ENCODE data around the gene COL5A1. TPM values are rescaled to one million over a fixed set of nuclear protein-coding genes. Genes with fewer than 3 reads are reported as not detected.

The COL5A1 gene
- total RNA-seq, 1 donor from 2014 or later: not detected

DNA sequence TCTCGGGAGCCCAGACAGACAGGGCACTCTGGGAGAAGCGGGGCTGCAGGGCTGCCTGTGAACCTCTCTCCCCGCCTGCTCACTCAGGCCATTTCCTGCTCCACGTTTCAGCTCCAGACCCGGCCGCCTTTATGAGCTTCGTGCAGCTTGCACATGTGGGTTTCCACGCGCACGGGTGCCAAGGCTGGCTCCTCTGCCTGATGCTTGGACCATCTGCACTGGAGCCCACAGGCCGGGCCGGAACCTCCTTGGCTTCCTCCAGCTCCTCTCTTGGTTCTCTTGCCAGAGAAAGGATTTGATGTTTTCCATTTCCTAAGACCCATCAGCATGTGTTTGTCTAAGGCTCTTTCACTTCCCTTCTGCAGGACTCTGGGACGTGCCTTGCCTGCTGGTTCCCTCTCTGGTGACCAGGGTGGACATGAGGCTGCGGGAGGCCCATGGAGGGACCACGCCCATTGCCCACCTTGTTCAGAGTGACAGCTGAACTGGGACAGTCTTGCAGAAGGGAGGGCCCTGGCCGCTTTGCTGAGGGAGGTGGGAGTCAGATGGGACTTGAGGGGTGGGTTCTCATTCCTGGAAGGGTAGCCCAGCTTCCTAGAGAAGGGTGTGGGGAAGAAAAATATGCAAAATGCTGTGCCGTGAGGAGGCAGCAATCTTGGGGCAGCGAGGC, 23.3 kb upstream of the COL5A1 start:
- Mint-ChIP-seq H3K4me3 (no peak overlapping the region), H3K36me3 (ENCODE audit: low read depth) (no peaks in the 10 kb centered on the region), H3K27me3 (no peaks in the 10 kb centered on the region), H3K4me1 (no peaks in the 10 kb centered on the region), H3K9me3 (no peaks in the 10 kb centered on the region), H3K27ac (no peak overlapping the region)
- no peak for DNase-seq
- intact Hi-C loops (cut with micrococcal nuclease): no loop called here

DNA sequence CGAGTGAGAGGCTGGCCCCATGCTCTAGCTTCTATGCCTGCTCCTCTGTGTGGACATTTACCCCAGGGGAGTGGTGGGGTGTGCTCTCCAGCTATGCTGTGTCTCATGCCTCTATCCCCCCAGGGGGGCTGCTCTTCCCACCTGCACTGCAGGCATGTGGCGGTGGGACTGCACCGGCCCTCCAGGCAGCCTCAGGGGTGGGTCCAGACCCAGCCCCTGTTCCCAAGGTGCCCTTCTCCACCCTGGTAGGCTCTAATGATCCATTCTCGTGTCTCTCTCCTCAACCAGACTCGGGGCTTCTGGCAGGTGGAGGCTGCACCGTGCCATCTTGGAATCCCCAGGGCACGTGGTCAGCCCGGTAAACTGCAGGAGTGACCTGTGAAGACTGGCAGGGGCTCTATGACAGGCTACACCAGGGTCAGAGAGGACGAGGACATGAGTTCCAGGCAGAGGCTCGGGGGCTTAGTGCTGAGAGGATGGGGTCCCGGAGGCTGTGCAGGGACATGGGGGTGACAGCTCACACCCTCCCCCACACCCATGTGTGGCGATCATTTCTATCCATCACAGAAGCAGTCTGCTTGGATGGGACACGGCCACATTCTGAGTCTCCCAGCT, 22.7 kb upstream of the COL5A1 start:
- H3K27me3 Mint-ChIP-seq: no peaks in the 10 kb centered on the region
- H3K4me3 Mint-ChIP-seq: no peak overlapping the region
- H3K9me3 Mint-ChIP-seq: no peaks in the 10 kb centered on the region
- no peaks in the 10 kb centered on the region for H3K36me3 Mint-ChIP-seq (ENCODE audit: low read depth)
- H3K4me1 Mint-ChIP-seq: no peaks in the 10 kb centered on the region
- no peak for DNase-seq
- intact Hi-C loops (cut with micrococcal nuclease): no loop called here
- H3K27ac Mint-ChIP-seq: no peak overlapping the region

DNA sequence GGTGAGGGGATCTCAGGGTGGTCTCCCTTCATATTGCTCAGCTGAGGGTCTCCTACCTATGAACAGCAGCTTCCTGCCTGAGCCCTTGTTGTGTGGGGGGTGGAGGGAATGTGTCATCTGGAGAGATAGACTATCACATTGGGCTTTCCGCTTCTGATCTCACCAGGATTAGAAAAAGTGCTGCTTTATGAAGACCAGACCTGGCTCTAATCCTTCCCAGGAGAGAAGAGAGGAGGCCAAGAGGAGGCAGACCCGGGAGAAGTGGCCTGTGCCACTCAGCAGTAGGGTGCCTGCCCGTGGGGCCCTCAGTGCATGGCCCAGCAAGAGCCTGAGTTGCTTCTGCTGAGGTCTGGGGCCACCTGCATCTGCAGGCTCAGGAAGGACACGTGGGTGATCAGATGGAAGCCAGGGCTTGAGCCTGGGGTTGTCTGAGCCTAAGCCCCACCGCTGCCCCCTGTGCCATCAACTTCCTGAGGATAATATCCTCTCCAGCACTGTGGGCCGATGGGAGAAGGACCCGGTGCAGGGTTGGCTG, 22.1 kb upstream of the COL5A1 start:
- DNase-seq: no peak
- no peaks in the 10 kb centered on the region for H3K27me3 Mint-ChIP-seq
- intact Hi-C loops (cut with micrococcal nuclease): no loop called here

DNA sequence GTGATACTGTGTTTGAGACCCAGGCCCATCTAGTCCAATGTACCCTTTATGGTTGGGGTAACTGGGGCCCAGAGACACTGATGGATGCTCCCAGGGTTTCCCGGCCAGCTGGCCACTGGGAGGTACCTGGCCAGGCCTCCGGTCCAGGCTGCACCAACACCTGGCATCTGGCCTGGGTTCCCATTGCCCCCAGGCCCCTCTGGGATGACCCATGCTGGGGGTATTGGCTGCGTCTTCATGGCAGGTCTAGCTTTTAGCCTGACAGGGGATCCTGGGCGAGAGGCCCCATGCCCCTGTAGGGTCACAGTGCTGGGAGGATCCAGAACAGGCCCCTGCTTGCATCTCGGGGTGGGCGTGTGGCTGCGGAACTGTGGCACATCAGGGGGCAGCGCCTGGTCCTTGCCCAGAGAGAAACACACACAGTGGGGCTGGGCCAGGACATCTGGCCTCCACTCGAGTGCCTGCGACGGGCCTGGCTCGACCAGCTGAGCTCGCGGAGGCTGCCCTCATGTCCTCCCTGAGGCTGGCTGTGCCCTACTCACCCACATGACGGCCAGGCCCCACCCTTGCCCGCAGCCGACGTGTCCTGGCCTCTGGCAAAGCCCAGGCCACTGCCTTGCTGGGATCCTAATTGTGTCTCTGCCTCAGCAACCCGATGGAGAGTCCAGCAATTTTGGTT, 21.5 kb upstream of the COL5A1 start:
- intact Hi-C loops (cut with micrococcal nuclease): no loop called here
- Mint-ChIP-seq H3K4me1 (no peaks in the 10 kb centered on the region), H3K27me3 (no peaks in the 10 kb centered on the region), H3K4me3 (no peak overlapping the region), H3K36me3 (ENCODE audit: low read depth) (no peaks in the 10 kb centered on the region), H3K27ac (no peak overlapping the region), H3K9me3 (no peaks in the 10 kb centered on the region)
- no peak for DNase-seq

More for the DNA sequence above, 22.1 kb upstream of the COL5A1 start:
- Mint-ChIP-seq H3K36me3 (ENCODE audit: low read depth) (no peaks in the 10 kb centered on the region), H3K4me1 (no peaks in the 10 kb centered on the region), H3K27ac (no peak overlapping the region), H3K4me3 (no peak overlapping the region), H3K9me3 (no peaks in the 10 kb centered on the region)

DNA sequence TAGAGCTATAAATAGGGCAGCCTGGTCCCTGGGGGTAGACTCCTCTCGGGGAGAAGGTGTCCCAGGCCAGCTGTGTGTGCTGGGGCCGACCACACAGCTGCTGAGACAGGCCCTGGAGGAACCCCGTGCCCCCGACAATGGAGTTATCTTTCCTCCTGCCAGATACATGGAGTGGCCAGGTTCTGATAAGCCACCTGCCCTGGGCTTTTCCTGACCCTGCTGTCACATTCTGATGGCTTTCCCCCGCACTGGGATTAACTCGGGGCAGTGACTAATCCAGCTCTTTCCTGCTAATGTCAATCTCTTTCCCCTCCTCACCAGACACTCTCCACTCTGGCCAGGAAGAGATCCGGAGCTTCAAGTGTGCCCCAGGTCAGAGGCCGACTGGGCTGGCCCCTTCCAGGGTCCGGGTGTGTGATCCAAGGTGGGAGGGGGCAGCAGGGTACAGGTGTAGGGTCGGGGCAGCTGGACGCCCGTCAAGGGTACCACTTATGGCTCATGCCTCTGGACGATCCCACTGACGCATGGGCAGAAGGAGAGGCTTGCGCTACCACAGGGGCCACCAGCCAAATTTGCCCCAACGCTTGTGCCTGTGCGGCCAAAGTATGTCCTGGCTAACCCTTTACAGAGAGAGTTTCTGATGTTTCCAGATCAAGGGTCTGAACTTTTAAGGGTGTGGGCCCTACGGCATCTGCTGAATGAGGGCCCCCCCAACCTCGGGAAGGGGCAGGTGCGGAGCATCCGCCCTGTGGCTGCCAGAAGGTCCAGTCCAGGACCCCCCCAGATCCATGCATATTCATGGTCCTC, 20.6 kb upstream of the COL5A1 start:
- H3K4me3 Mint-ChIP-seq: no peak overlapping the region
- DNase-seq: no peak
- no peaks in the 10 kb centered on the region for H3K36me3 Mint-ChIP-seq (ENCODE audit: low read depth)

DNA sequence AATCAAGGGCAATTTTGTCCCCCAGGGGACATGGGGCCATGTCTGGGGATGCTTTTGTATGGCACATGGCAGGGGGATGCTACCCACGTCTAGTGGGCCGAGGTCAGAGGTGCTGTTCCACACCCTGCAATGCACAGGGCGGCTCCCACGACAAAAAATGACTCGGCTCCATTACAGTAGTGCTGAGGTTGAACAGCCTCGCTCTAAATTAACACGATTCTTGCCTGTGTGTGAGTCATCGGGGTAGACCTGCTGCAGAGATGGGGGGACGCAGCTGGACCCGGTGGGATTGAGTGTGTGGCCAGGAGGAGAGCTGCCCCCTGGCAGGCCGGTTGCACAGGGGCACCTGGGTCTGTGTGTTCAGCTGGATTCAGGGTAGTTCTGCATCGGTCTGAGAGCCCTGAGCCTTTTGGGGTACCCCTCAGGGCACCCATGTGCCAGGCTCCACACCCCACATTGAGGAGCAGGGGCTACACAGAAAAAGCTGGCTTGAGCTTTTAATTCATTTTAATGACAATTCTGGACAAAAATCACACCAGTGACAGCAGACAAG, 20.0 kb upstream of the COL5A1 start:
- intact Hi-C loops (cut with micrococcal nuclease): no loop called here
- Mint-ChIP-seq H3K4me3 (no peak overlapping the region), H3K9me3 (no peaks in the 10 kb centered on the region), H3K4me1 (no peaks in the 10 kb centered on the region), H3K36me3 (ENCODE audit: low read depth) (no peaks in the 10 kb centered on the region), H3K27ac (no peak overlapping the region), H3K27me3 (no peaks in the 10 kb centered on the region)
- no peak for DNase-seq

More for the DNA sequence above, 20.6 kb upstream of the COL5A1 start:
- Mint-ChIP-seq H3K27ac (no peak overlapping the region), H3K9me3 (no peaks in the 10 kb centered on the region), H3K4me1 (no peaks in the 10 kb centered on the region), H3K27me3 (no peaks in the 10 kb centered on the region)
- intact Hi-C loops (cut with micrococcal nuclease): no loop called here

DNA sequence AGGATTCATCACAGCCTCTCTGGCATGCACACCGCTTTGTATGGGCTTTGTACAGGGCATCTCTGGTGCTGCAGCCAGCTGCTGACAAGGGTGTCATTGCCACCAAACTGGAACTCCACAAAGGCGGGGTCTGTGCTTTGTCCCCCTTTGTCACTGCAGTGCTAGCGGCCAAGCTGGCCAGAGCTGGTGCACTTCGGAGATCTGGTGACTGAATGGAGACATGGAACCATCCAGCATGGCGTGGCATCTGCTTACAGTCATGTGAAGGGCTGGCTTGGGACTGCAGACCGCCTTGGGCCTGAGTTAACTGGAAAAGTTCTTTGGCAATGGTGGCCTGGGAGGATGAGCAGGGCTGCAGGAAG, 18.7 kb upstream of the COL5A1 start:
- intact Hi-C loops (cut with micrococcal nuclease): no loop called here
- DNase-seq: no peak
- H3K27ac Mint-ChIP-seq: no peak overlapping the region
- H3K27me3 Mint-ChIP-seq: no peaks in the 10 kb centered on the region
- H3K9me3 Mint-ChIP-seq: no peaks in the 10 kb centered on the region
- H3K4me1 Mint-ChIP-seq: no peaks in the 10 kb centered on the region
- no peaks in the 10 kb centered on the region for H3K36me3 Mint-ChIP-seq (ENCODE audit: low read depth)
- H3K4me3 Mint-ChIP-seq: no peak overlapping the region

DNA sequence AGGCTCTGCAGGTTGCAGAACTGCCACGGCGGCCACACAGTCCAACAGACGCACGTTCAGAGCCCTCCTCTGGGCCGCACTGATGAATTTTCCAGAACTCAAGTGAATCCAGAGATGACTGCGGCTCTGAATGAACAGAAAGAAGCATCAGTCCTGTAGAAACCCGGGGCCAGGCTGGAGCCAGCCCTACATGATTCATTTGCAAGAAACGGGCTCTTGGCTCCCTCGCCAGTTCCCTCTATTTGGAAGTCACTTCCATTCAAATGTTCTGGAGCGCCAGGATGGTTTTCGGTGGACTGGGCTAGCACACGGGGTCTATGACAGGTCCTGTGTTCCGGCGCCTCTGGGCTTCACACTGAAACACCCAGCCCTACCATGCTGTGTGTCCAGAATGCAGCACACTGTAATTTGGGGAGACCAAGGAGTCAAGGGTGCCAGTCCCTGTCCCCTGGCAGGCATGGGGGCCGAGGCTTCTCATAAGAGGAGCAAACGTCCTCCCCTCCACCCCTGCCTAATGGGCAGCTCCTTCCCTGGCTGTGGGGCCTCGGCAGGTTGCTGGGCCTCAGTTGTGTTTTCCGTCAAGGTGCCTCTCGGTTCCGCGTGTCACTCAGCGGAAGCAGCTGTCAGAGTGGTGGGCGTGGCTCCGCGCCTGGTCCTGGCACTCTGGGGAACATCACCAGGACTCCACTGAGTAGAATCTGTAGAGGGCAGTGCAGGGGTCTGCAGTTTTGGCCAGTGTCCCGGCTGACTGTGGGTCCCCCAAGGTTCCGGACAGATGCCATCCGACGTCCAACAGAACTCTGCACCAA, 18.1 kb upstream of the COL5A1 start:
- intact Hi-C loops (cut with micrococcal nuclease): no loop called here
- no peak for DNase-seq
- Mint-ChIP-seq H3K4me3 (no peak overlapping the region), H3K27ac (no peak overlapping the region), H3K36me3 (ENCODE audit: low read depth) (no peaks in the 10 kb centered on the region), H3K9me3 (no peaks in the 10 kb centered on the region), H3K4me1 (no peaks in the 10 kb centered on the region), H3K27me3 (no peaks in the 10 kb centered on the region)

DNA sequence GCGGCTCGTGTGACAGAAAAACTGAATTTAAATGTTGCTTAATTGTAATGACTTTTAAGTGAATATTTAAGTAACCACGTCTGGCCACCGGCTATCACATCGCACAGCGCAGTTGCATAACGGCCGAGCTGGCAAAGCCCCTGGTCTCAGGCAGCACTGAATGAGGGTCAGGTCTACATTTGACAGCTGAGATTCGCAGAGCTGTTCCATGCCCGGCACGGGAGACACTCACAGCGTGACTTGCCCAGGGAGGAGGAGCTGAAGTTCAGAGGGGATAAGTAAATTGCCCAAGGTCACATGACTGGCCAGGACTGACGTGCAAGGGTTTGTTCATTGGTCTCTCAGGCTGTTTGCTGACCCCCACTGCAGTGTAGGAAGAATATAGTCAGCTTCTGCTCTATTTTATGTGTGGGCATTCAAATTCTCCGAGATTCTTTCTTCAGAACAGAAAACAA, 17.4 kb upstream of the COL5A1 start:
- no peak overlapping the region for H3K4me3 Mint-ChIP-seq
- no peaks in the 10 kb centered on the region for H3K9me3 Mint-ChIP-seq
- H3K27me3 Mint-ChIP-seq: no peaks in the 10 kb centered on the region
- H3K36me3 Mint-ChIP-seq (ENCODE audit: low read depth): no peaks in the 10 kb centered on the region
- H3K4me1 Mint-ChIP-seq: no peaks in the 10 kb centered on the region
- intact Hi-C loops (cut with micrococcal nuclease): no loop called here
- no peak for DNase-seq
- H3K27ac Mint-ChIP-seq: no peak overlapping the region

DNA sequence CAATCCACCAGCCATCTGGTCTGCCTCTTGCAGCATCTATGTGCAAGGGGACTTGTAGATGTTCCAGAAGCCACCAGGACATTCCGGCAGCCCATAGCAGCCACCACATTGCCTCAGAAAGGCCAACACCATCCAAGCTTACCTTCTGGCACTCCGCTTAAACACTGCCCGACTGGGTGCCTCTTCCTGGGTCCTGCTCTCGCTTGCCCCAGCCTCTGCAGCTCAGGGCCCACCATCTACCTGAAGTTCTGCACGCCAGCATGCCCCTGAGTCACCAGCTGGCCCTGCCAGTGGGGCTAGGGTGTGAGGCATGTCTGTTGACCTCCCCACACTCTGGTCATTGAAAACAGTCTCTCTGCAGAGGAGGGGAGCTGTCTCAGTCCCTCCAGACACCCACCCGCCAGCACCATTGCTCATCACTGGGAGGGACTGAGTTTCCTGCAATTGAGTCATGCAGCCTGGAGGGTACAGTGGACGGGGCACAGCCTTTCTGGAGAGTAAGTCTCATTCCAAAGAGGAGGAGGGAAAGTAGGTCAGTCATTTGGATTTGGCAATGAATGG, 16.9 kb upstream of the COL5A1 start:
- Mint-ChIP-seq H3K9me3 (no peaks in the 10 kb centered on the region), H3K27ac (no peak overlapping the region), H3K4me3 (no peak overlapping the region), H3K27me3 (no peaks in the 10 kb centered on the region), H3K4me1 (no peaks in the 10 kb centered on the region), H3K36me3 (ENCODE audit: low read depth) (no peaks in the 10 kb centered on the region)
- no peak for DNase-seq
- intact Hi-C loops (cut with micrococcal nuclease): no loop called here

DNA sequence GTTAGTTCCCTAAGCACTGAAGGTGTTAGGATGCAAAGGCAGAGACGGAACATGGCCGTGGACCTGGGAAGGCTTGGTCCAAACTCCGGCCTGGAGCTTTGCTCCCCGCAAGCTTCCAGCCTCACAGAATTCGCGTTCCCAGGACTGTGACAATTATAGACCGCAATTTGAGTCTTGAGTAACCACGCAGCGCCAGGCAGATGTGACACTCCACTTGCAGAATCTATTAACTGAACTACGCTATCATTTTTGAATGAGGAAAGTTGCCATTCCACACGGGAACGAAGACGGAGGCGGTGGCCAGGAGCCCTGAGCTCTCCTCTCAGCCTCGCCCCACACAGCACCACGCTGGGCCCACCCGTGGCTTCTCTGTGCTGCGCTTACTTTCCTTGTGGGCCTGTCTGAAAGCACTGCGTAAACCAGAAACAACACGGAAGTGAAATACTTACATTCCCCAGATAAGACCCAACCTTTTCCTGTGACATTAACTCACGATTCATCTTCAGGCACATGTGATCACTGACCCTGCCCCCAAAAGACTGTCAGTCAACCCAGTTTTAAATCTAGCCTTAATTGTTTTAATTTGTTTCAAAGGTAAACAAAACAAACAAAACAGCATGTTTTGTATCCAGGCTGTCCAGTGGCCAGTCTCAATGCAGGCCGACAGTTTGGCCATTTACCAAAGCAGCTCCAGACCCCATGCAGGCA, 16.1 kb upstream of the COL5A1 start:
- Mint-ChIP-seq H3K9me3 (no peaks in the 10 kb centered on the region), H3K4me3 (no peak overlapping the region), H3K27ac (no peak overlapping the region), H3K4me1 (no peaks in the 10 kb centered on the region), H3K27me3 (no peaks in the 10 kb centered on the region), H3K36me3 (ENCODE audit: low read depth) (no peaks in the 10 kb centered on the region)
- DNase-seq: no peak
- intact Hi-C loops (cut with micrococcal nuclease): no loop called here

DNA sequence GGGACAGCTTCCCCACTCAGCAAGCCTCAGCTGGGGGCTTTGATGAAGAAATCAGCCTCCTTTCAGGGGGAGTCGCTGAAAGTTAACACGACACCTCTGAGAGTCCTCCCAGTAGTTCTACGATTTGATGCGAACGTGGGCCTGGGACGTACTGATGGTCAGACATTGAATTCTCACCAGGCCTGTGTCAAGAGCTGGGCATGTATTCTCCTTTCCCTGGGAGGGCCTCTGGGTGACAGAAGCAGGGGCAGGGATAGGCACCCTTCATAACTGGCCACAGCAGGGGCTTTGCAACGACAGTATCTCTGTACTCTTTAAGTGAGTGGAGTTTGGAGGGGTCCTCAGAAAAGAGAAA, 15.6 kb upstream of the COL5A1 start:
- Mint-ChIP-seq H3K9me3 (no peaks in the 10 kb centered on the region), H3K36me3 (ENCODE audit: low read depth) (no peaks in the 10 kb centered on the region), H3K4me3 (no peak overlapping the region), H3K27me3 (no peaks in the 10 kb centered on the region), H3K27ac (no peak overlapping the region), H3K4me1 (no peaks in the 10 kb centered on the region)
- DNase-seq: no peak
- intact Hi-C loops (cut with micrococcal nuclease): no loop called here

Measured in activated CD4-positive, alpha-beta T cell treated with anti-CD3 and anti-CD28 coated beads, Interleukin-2, amount 10 ng/mL, durations not matched to agents 24 days and 14 days (primary cell).